HG03139 (cell line): ENCODE measurements around the gene SLC13A3.
A peak's percentile ranks its signal among the peaks of the same experiment; 100 is the strongest.

Experiments
- ATAC-seq: cut with Tn5 transposase; IDR thresholded peaks from one replicate; pipeline ENCODE4 v1.9.1; 2021; ENCODE audit not compliant: unreplicated experiment

SLC13A3 gene

GRCh38 chr20:46545077-46545826 lies 106.0 kb downstream of the SLC13A3 start:
- ATAC-seq: no peak

- ATAC-seq: no peak
Measured at GRCh38 chr20:46544576-46544975, 106.7 kb downstream of the SLC13A3 start.

- no peak for ATAC-seq
Measured at GRCh38 chr20:46543959-46544358, 107.3 kb downstream of the SLC13A3 start.

GRCh38 chr20:46543033-46543432 lies 108.2 kb downstream of the SLC13A3 start:
- no peak for ATAC-seq

GRCh38 chr20:46541229-46541935 lies 109.9 kb downstream of the SLC13A3 start:
- no peak for ATAC-seq

GRCh38 chr20:46539113-46539512 lies 112.1 kb downstream of the SLC13A3 start:
- ATAC-seq: no peak

- no peak for ATAC-seq
Measured at GRCh38 chr20:46530640-46531039, 120.6 kb downstream of the SLC13A3 start.

- no peak for ATAC-seq
Measured at GRCh38 chr20:46523696-46524328, 127.4 kb downstream of the SLC13A3 start.

GRCh38 chr20:46523108-46523507 lies 128.2 kb downstream of the SLC13A3 start:
- ATAC-seq: no peak

- no peak for ATAC-seq
Measured at GRCh38 chr20:46520976-46521579, 130.2 kb downstream of the SLC13A3 start.

GRCh38 chr20:46520540-46520939 lies 130.7 kb downstream of the SLC13A3 start:
- no peak for ATAC-seq

GRCh38 chr20:46519471-46520068 lies 131.7 kb downstream of the SLC13A3 start:
- ATAC-seq: no peak

GRCh38 chr20:46512943-46513844 lies 138.1 kb downstream of the SLC13A3 start, which contains the start of gene ZNF334:
TSS of gene ZNF334 (minus strand) at chr20:46513559. CDS start at chr20:46512102, 1,457 bp downstream.
- ATAC-seq: peak; percentile 56

- ATAC-seq: no peak
Measured at GRCh38 chr20:46509523-46509922, 141.7 kb downstream of the SLC13A3 start.
